IgD-negative memory B cell (primary cell): ENCODE results near the gene CEBPG. TPM values are rescaled to one million over a fixed set of nuclear protein-coding genes. Genes with fewer than 3 reads are reported as not detected.

Experiments
- H3K27ac Mint-ChIP-seq, 3 donors: one replicate each; pipeline ENCODE4 v1.8.0; 2020 to 2022; ENCODE audit warnings: mild to moderate bottlenecking in 3 of 3, mixed read lengths in 3 of 3, moderate library complexity in 1 of 3
- H3K27me3 Mint-ChIP-seq: one replicate; pipeline ENCODE4 v1.8.0; 2021; ENCODE audit warnings: mixed read lengths
- H3K36me3 Mint-ChIP-seq: one replicate; pipeline ENCODE4 v1.8.0; 2020; ENCODE audit warnings: mild to moderate bottlenecking, mixed read lengths
- H3K4me1 Mint-ChIP-seq, 3 donors: one replicate each; pipeline ENCODE4 v1.8.0; 2020 to 2022; ENCODE audit warnings: mixed read lengths in 3 of 3, mild to moderate bottlenecking in 1 of 3
- H3K4me3 Mint-ChIP-seq, 4 donors: one replicate each; pipeline ENCODE4 v1.8.0; 2020 to 2022; ENCODE audit warnings: mild to moderate bottlenecking in 4 of 4, mixed read lengths in 4 of 4, moderate library complexity in 3 of 4
- H3K9me3 Mint-ChIP-seq, 3 donors: one replicate each; pipeline ENCODE4 v1.8.0; 2020 to 2021; ENCODE audit warnings: mixed read lengths in 3 of 3, mild to moderate bottlenecking in 1 of 3
- polyA plus RNA-seq: library from polyadenylated mRNA; unstranded; fragments of 300-500 nt; fragmentation: Illumina TruSeq; gene quantifications from one replicate; pipeline ENCODE4 v1.2.3, GENCODE V29; 2021

CEBPG gene
- polyA plus RNA-seq, 1 donor from 2014 or later, result 15.2 TPM

DNA sequence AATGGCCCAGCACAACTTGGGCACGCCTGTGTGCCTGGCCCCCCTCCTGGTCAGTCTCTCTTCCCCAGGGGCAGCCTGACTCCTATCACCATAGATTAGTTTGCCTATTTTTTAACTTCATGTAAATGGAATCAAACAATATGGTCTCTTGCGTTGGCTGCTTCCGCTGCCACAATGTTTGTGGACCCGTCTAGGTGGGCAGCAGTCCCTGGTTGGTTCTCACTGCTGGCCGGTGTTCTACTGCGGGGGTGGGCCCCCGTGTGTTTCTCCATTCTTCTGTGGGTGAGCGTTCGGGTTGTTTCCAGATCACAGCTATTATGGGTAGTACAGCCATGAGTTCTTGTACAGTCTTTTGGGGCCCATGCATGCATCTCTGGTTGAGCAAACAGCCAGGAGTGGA is 47.3 kb downstream of the CEBPG start:
- no peaks in the 10 kb centered on the region for H3K27me3 Mint-ChIP-seq
- no peak overlapping the region for H3K4me3 Mint-ChIP-seq
- peaks cover 0 to 5% (median 2%) of the 10 kb centered on the region in 3 donors for H3K4me1 Mint-ChIP-seq
- H3K36me3 Mint-ChIP-seq, result no peaks in the 10 kb centered on the region
- no peak overlapping the region for H3K27ac Mint-ChIP-seq
- H3K9me3 Mint-ChIP-seq, result no peaks in the 10 kb centered on the region

DNA sequence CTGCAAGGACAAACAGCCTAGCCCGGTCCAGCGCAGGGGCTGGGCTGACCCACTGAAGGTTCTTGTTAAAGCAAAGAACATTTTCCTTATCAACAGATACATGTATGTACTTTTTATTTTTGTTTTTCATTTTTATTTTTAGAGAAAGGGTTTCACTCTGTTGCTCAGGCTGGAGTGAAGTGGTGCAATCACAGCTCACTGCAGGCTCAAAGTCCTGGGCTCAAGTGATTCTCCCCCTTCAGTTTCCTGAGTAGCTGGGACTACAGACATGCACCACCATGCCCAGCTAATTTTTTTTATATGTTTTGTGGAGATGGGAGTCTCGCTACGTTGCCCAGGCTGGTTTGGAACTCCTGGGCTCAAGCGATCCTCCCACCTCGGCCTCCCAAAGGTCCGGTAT is 47.9 kb downstream of the CEBPG start:
- Mint-ChIP-seq H3K27ac (no peak overlapping the region), H3K4me1 (peaks cover 0 to 3% (median 2%) of the 10 kb centered on the region in 3 donors), H3K27me3 (no peaks in the 10 kb centered on the region), H3K4me3 (no peak overlapping the region), H3K9me3 (no peaks in the 10 kb centered on the region), H3K36me3 (no peaks in the 10 kb centered on the region)

DNA sequence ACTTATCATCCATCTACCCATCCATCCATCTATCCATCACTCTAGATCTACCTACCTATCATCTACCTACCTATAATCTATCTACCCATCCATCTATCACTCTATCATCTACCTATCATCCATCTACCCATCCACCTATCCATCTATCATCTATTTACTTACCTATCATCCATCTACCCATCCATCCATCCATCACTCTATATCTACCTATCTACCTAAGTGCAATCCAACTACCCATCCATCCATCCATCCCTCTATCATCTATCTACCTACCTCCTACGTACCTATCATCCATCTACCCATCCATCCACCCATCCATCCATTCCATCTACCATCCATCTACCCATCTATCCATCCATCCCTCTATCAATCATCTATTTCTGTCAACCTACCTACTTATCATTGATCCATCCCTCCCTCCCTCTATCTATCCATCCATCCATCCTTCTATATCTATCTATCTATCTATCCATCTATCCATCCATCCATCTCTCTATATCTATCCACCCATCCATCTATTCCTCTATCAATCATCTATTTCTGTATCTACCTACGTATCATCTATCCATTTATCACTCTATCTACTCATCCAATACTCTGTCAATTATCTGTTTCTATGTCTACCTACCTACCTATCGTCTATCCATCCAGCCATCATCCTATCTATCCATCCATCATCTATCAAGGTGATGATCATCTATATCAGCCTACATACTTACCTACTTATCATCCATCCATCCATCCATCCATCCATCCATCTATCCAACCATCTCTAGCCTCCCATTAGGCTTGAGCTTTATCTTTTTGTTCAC is 49.1 kb downstream of the CEBPG start:
- Mint-ChIP-seq H3K27ac (no peak overlapping the region), H3K4me1 (no peaks in the 10 kb centered on the region), H3K9me3 (no peaks in the 10 kb centered on the region), H3K36me3 (no peaks in the 10 kb centered on the region), H3K4me3 (no peak overlapping the region), H3K27me3 (no peaks in the 10 kb centered on the region)

DNA sequence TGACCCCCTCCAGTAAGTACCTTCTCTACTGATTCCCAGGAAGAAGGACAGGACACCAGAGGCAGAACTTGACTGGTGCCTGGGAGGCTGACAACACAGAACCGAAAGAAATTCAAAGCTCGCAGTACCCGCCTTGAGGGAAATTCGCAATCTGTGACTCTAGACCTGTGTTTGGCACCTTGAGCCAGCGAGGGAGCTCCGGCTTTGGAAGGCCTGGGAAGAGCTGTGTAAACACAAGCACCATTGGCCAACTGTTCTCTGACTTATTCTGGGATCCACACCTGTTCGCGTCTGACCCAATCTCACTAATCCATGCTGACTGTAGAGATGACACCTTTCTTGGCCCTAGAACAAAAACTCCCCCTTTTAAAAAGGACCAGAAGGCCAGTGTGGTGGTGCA is 50.7 kb downstream of the CEBPG start:
- Mint-ChIP-seq H3K27me3 (no peaks in the 10 kb centered on the region), H3K27ac (no peak overlapping the region), H3K4me1 (no peaks in the 10 kb centered on the region), H3K36me3 (no peaks in the 10 kb centered on the region), H3K4me3 (no peak overlapping the region), H3K9me3 (no peaks in the 10 kb centered on the region)

DNA sequence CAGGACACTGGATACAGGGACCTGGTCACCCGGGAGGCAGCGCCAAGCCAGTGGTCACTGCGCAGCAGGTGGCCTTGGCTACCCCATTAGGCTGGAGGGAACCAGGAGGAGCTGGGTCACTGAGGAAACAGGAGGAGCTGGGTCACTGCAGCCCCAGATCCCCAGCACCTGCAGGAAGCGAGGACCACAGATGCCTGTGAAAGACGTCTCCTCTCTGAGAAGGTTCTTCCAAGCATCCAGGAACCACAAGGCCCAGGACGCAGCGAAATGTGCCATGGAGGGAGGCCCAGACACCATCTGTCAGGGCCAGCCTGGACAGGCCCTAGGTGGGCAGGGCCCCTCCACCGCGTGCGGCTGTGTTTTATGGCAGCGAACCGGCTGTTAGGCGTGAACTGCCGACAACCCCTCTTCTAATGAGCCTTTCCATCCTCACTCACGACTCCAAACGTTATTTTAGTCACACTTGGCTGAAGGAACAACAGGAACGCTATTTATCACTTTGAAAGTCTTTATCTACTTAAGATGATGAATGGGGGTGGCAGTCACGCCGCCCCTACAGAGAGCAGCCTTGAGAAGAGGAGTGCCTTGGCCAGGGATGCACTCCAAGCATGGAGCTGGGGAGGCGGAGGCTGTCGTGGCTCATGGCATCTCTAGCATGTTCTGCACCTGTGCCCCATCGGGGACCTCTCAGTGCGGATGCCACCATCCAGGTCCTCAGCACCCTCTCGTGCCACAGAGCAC is 53.3 kb downstream of the CEBPG start:
- peak overlapping the region in 1 of 3 donors; percentile 30 for H3K27ac Mint-ChIP-seq

DNA sequence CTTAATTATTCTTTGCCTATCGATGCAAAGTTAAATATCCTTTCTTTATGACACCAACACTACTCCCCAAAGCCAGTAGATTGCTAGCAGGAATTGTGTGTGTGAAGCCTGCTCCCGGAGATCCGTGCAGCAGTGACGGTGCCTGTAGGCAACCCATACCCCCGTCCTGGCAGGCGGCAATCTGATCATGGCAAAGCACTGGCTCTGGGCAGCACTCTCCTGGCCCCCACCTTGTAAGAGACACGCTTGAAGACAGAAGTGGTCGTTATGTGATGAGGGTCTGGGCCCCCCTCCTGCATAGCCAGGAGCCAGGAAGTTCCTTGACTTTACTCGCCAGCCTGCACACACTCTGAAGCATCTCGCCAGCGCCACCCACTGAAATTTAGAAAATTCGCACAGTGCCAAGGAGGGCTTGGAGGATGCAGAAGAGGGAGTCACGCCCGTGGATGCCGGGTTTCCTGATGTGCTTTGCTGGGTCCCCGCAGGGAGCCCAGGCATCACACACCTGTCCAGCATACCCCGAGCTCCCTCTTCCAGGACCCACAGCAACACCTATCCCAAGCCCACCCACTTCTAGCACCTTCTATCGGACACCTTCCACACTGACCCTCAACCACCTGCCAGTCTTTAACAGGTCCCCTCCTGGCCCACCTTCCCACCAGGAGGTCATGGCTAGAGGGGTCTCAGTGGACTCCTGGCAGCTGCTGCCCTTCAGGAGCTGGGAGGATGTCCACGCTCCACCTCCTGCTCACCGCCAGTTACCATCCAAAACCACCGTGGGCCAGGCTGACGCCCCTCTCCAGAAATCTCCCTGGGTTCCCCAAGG is 54.5 kb downstream of the CEBPG start:
- Mint-ChIP-seq H3K9me3 (no peaks in the 10 kb centered on the region), H3K4me1 (peaks cover 0 to 5% (median 0%) of the 10 kb centered on the region in 3 donors), H3K27ac (no peak overlapping the region), H3K27me3 (no peaks in the 10 kb centered on the region), H3K36me3 (no peaks in the 10 kb centered on the region), H3K4me3 (no peak overlapping the region)

More for the DNA sequence above, 53.3 kb downstream of the CEBPG start:
- no peaks in the 10 kb centered on the region for H3K27me3 Mint-ChIP-seq
- H3K4me1 Mint-ChIP-seq, result peaks cover 0 to 5% (median 0%) of the 10 kb centered on the region in 3 donors
- H3K4me3 Mint-ChIP-seq, result no peak overlapping the region
- H3K9me3 Mint-ChIP-seq, result no peaks in the 10 kb centered on the region
- H3K36me3 Mint-ChIP-seq, result no peaks in the 10 kb centered on the region

DNA sequence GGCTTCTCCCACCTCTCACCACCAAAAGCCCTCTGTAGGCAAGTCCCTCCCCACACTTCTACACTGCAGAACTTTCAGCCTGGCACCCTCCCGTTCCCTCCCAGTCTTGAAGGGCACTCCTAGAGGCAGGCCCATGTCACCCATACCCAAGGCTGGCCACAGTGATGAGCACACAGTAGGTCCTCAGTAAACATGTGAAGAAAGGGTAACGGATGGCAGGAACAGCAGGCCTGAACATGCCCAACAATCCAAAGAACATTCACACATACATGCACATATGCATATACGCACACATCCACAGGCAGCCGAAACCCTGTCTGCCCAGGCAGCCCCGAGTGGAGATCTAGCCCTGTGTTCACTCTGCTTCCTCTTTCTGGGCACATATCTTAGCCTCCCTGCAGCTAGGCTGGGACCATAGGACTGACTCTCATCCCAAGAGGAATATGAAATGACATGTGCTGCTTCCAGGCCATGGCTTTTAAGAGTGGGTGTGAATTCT is 55.2 kb downstream of the CEBPG start:
- H3K9me3 Mint-ChIP-seq, result no peaks in the 10 kb centered on the region

DNA sequence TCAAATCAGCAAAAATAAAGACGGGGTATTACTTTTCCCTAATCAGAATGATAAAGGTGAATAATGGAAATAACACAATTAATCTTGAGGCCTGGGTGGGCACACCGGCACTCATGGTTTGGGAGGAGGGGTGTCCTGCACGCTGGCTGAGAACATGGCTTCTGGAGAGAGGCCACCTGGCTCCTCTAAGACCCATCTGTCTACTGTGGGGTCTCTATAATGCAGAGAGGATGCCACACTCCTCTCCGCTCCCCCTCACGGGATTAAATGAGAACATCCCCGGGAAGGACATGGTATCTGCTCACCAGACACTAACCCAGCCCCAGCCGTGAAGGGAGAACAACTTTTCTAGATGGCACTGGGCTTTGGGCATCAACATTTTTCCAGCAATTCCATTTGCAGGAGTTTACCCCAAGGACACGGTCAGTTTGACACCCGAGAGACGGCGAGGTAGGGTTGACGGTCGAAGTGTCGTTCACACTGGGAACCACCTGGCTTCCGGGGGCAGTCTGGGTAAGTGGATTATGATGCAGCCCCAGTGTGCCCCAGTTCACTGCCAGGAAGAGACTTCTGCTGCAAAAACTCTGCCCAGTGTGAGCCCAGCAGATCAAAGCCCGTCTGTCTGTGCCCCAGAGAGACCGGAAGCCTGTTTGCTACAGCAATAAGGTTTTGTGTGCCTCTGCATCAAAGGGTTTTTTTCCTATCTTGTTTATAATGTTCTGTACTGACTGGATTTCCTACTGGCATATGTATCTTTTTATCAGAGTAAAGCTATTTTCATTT is 56.6 kb downstream of the CEBPG start:
- peaks cover 0 to 5% (median 0%) of the 10 kb centered on the region in 3 donors for H3K4me1 Mint-ChIP-seq
- no peaks in the 10 kb centered on the region for H3K27me3 Mint-ChIP-seq
- H3K27ac Mint-ChIP-seq, result no peak overlapping the region
- H3K36me3 Mint-ChIP-seq, result no peaks in the 10 kb centered on the region
- H3K9me3 Mint-ChIP-seq, result no peaks in the 10 kb centered on the region
- no peak overlapping the region for H3K4me3 Mint-ChIP-seq

More for the DNA sequence above, 55.2 kb downstream of the CEBPG start:
- Mint-ChIP-seq H3K4me1 (peaks cover 0 to 5% (median 0%) of the 10 kb centered on the region in 3 donors), H3K27ac (no peak overlapping the region), H3K4me3 (no peak overlapping the region), H3K36me3 (no peaks in the 10 kb centered on the region), H3K27me3 (no peaks in the 10 kb centered on the region)

DNA sequence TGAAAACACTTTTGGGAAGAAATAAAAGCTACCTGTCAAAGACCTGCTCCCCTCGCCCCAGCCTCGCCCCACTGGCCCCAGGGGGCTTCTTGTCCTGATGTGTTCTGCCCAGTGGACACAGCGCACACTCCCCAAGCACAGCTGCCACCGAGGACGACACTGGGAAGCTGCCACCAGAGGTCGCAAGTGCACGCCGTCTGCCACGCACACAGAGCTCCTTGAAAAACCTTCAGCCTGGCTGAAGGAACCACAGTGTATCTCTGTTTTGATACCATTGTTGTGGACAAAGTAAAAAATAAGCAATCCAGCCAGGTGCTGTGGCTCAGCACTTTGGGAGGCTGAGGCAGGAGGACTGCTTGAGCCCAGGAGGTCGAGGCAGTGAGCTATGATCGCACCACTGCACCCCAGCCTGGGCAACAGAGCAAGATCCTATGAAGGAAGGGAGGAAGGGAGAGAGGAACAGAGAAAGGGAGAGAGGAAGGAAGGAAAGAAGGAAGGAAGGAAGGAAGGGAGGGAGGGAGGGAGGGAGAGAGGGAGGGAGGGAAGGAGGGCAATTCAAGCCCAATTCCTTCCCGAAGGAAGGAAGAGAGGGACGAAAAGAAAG is 57.3 kb downstream of the CEBPG start:
- Mint-ChIP-seq H3K36me3 (no peaks in the 10 kb centered on the region), H3K4me1 (peaks cover 0 to 5% (median 0%) of the 10 kb centered on the region in 3 donors), H3K4me3 (no peak overlapping the region), H3K27ac (no peak overlapping the region), H3K9me3 (no peaks in the 10 kb centered on the region), H3K27me3 (no peaks in the 10 kb centered on the region)

DNA sequence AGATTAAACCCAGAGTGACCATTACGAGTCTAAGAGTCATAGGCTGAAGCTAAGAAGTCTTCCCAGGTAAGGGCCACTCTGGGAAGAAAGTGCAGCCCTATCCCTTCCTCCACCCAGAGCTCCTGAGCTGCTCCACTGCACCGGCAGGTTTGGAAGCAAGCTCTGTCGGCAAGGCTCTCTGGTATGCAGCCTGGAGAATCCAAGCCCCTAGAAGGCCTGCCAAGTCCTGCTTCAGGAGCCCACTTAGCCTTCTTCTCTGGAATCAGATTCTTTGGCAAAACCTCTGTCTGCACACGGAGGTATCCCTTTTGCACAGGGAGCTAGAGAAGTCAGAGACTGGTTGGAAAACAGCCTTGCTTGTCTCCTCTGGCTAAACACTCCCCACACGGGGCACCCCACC is 58.5 kb downstream of the CEBPG start:
- Mint-ChIP-seq H3K4me3 (no peak overlapping the region), H3K27me3 (no peaks in the 10 kb centered on the region), H3K27ac (no peak overlapping the region), H3K9me3 (no peaks in the 10 kb centered on the region), H3K36me3 (no peaks in the 10 kb centered on the region), H3K4me1 (peaks cover 0 to 5% (median 0%) of the 10 kb centered on the region in 3 donors)

Other genes with a start within 250 kb of the CEBPG start
- gene WDR88, start 241.6 kb upstream of the CEBPG start, polyA plus RNA-seq, result 0.13 TPM
- gene LRP3, start 179.4 kb upstream of the CEBPG start, polyA plus RNA-seq, result not detected
- not detected for gene SLC7A10, start 147.9 kb upstream of the CEBPG start, polyA plus RNA-seq
- gene CEBPA, start 71.2 kb upstream of the CEBPG start, polyA plus RNA-seq, result 0.15 TPM
- gene PEPD, start 148.1 kb downstream of the CEBPG start, polyA plus RNA-seq, result 91.1 TPM
- gene CHST8, start 248.2 kb downstream of the CEBPG start, polyA plus RNA-seq, result not detected